NT2/D1 (cell line): ENCODE measurements around the gene LRRC8B.

Source experiments
- DNase-seq: peaks from one replicate; pipeline ENCODE4 v3.0.0-alpha.2; 2011; ENCODE audit warnings: low read depth, low spot score
- H3K27me3 ChIP-seq: 2 replicates; pipeline ENCODE4 v1.6.0; 2011; ENCODE audit warnings: mild to moderate bottlenecking; ENCODE audit not compliant: insufficient read length, insufficient read depth
- H3K36me3 ChIP-seq: 2 replicates; pipeline ENCODE4 v1.6.1; 2011; ENCODE audit warnings: mild to moderate bottlenecking, low read length, mixed read lengths; ENCODE audit not compliant: insufficient read depth, insufficient read length
- H3K4me1 ChIP-seq: 2 replicates; pipeline ENCODE4 v1.5.1; 2011; ENCODE audit not compliant: insufficient read depth, insufficient read length
- H3K4me3 ChIP-seq: 2 replicates; pipeline ENCODE4 v1.5.1; 2011; ENCODE audit warnings: low read depth; ENCODE audit not compliant: insufficient read length
- H3K9ac ChIP-seq: 2 replicates; pipeline ENCODE4 v1.6.0; 2011; ENCODE audit warnings: low read depth; ENCODE audit not compliant: insufficient read length
- H3K9me3 ChIP-seq: 2 replicates; pipeline ENCODE4 v1.5.1; 2011; ENCODE audit warnings: mild to moderate bottlenecking, low read length; ENCODE audit not compliant: insufficient read depth
- SUZ12 ChIP-seq: IDR thresholded peaks from 2 replicates; pipeline ENCODE4 v1.6.1; 2011; ENCODE audit not compliant: insufficient read length, insufficient read depth; ENCODE audit errors: extremely low read depth
- YY1 ChIP-seq: IDR thresholded peaks from 2 replicates; pipeline ENCODE4 v1.6.1; 2011; ENCODE audit not compliant: insufficient read length, insufficient read depth
- ZNF274 ChIP-seq: IDR thresholded peaks from 2 replicates; pipeline ENCODE4 v1.6.1; 2011; ENCODE audit warnings: mild to moderate bottlenecking, low read depth, low read length

Gene LRRC8B

GRCh38 chr1:89565521-89565920 is 40.9 kb downstream of the LRRC8B start:
- Histone ChIP-seq H3K9ac (no peak overlapping the region), H3K4me1 (peaks cover 4% of the 10 kb centered on the region), H3K4me3 (no peak overlapping the region), H3K27me3 (no peaks in the 10 kb centered on the region), H3K9me3 (peaks cover 8% of the 10 kb centered on the region; the same call in 1 of the 2 replicates), H3K36me3 (no peaks in the 10 kb centered on the region)
- no peak for TF ChIP-seq YY1
- TF ChIP-seq SUZ12, result no peak
- no peak for TF ChIP-seq ZNF274
- no peak for DNase-seq

- no peak for DNase-seq
- H3K36me3 ChIP-seq, result no peaks in the 10 kb centered on the region
- H3K9me3 ChIP-seq, result peaks cover 14% of the 10 kb centered on the region
- no peak overlapping the region for H3K4me3 ChIP-seq
- H3K4me1 ChIP-seq, result peaks cover 4% of the 10 kb centered on the region
- TF ChIP-seq SUZ12 (no peak), YY1 (no peak)
- H3K27me3 ChIP-seq, result no peaks in the 10 kb centered on the region
- no peak overlapping the region for H3K9ac ChIP-seq
These were observed 42.1 kb downstream of the LRRC8B start for GRCh38 chr1:89566761-89567174.

- DNase-seq, result no peak
- H3K36me3 ChIP-seq, result no peaks in the 10 kb centered on the region
- no peak for TF ChIP-seq YY1
- no peak for TF ChIP-seq ZNF274
- TF ChIP-seq SUZ12, result no peak
- no peak overlapping the region for H3K4me3 ChIP-seq
- peaks cover 4% of the 10 kb centered on the region for H3K4me1 ChIP-seq
- H3K9ac ChIP-seq, result no peak overlapping the region
- H3K27me3 ChIP-seq, result no peaks in the 10 kb centered on the region
- peaks cover 14% of the 10 kb centered on the region for H3K9me3 ChIP-seq
These were observed 43.2 kb downstream of the LRRC8B start for GRCh38 chr1:89567797-89568196.

- no peaks in the 10 kb centered on the region for H3K36me3 ChIP-seq
- H3K9ac ChIP-seq, result no peak overlapping the region
- no peaks in the 10 kb centered on the region for H3K27me3 ChIP-seq
- no peak for DNase-seq
- H3K4me1 ChIP-seq, result no peaks in the 10 kb centered on the region
- peaks cover 14% of the 10 kb centered on the region for H3K9me3 ChIP-seq
- H3K4me3 ChIP-seq, result no peak overlapping the region
- no peak for TF ChIP-seq ZNF274
- TF ChIP-seq SUZ12, result no peak
- TF ChIP-seq YY1, result no peak
These were observed 48.8 kb downstream of the LRRC8B start for GRCh38 chr1:89573410-89573809.

GRCh38 chr1:89574621-89575020 is 50.0 kb downstream of the LRRC8B start:
- Histone ChIP-seq H3K27me3 (no peaks in the 10 kb centered on the region), H3K36me3 (no peaks in the 10 kb centered on the region), H3K9me3 (peaks cover 14% of the 10 kb centered on the region), H3K4me3 (no peak overlapping the region), H3K4me1 (no peaks in the 10 kb centered on the region), H3K9ac (no peak overlapping the region)
- TF ChIP-seq SUZ12 (no peak), YY1 (no peak), ZNF274 (no peak)
- no peak for DNase-seq

GRCh38 chr1:89575207-89575606 is 50.6 kb downstream of the LRRC8B start:
- Histone ChIP-seq H3K4me1 (no peaks in the 10 kb centered on the region), H3K9ac (no peak overlapping the region), H3K27me3 (no peaks in the 10 kb centered on the region), H3K9me3 (peaks cover 9% of the 10 kb centered on the region; the same call in 1 of the 2 replicates), H3K4me3 (no peak overlapping the region), H3K36me3 (no peaks in the 10 kb centered on the region)
- DNase-seq, result no peak
- TF ChIP-seq ZNF274, result no peak
- no peak for TF ChIP-seq SUZ12
- TF ChIP-seq YY1, result no peak

GRCh38 chr1:89576013-89576412 is 51.4 kb downstream of the LRRC8B start:
- H3K36me3 ChIP-seq, result no peaks in the 10 kb centered on the region
- no peaks in the 10 kb centered on the region for H3K27me3 ChIP-seq
- DNase-seq, result no peak
- H3K4me3 ChIP-seq, result no peak overlapping the region
- TF ChIP-seq YY1 (no peak), SUZ12 (no peak), ZNF274 (no peak)
- no peak overlapping the region for H3K9ac ChIP-seq
- H3K9me3 ChIP-seq, result peaks cover under 1% of the 10 kb centered on the region; the same call in 1 of the 2 replicates
- H3K4me1 ChIP-seq, result no peaks in the 10 kb centered on the region
